Body of pancreas (tissue), 4 donors: ENCODE data around the gene GRAP2.
"Not testable (repeated sequence)": the region's sequence is repeated elsewhere in the genome, so short reads cannot be mapped to it uniquely, and the experiment has no call there.

Experiments
- CTCF ChIP-seq, 7 experiments: fragments of 450-650 bp in 4 of 7; fragments of 200-600 bp in 3 of 7; sonication (generic) in 3 of 7; IDR thresholded peaks; one replicate each; pipeline ENCODE4 v1.5.1; 2016 to 2019; ENCODE audit warnings: antibody characterized with exemption in 7 of 7
- POLR2A ChIP-seq, 3 donors: fragments of 450-650 bp; IDR thresholded peaks; one replicate each; pipeline ENCODE4 v1.6.1; 2016; ENCODE audit warnings: antibody characterized with exemption in 3 of 3, mild to moderate bottlenecking in 2 of 3

GRCh38 chr22:39869797-39870196 is 31.1 kb upstream of the GRAP2 start:
- TF ChIP-seq CTCF, POLR2A (IDR thresholded peaks at IDR 0.05): not testable (repeated sequence)
